T-helper 1 cell treated with Interleukin-12 subunit alpha and Interleukin-12 subunit beta and Interleukin-4 antibody, amounts not matched to agents 30 μg/mL and 1 μg/mL, for 36 hours (primary cell): ENCODE data around the gene CSF3R.
"Not testable (repeated sequence)": the region's sequence is repeated elsewhere in the genome, so short reads cannot be mapped to it uniquely, and the experiment has no call there.

ENCODE experiments used
- H3K27ac Mint-ChIP-seq: one replicate; pipeline ENCODE4 v1.8.0; 2021; ENCODE audit warnings: mild to moderate bottlenecking, mixed read lengths
- H3K27me3 Mint-ChIP-seq: one replicate; pipeline ENCODE4 v1.8.0; 2021; ENCODE audit warnings: low read depth, mixed read lengths
- H3K36me3 Mint-ChIP-seq: one replicate; pipeline ENCODE4 v1.8.0; 2021; ENCODE audit warnings: low read depth, mixed read lengths
- H3K4me1 Mint-ChIP-seq: one replicate; pipeline ENCODE4 v1.8.0; 2021; ENCODE audit warnings: low read depth, mixed read lengths
- H3K4me3 Mint-ChIP-seq: one replicate; pipeline ENCODE4 v1.8.0; 2021; ENCODE audit warnings: mild to moderate bottlenecking, moderate library complexity, mixed read lengths
- H3K9me3 Mint-ChIP-seq: one replicate; pipeline ENCODE4 v1.8.0; 2021; ENCODE audit warnings: mixed read lengths

CSF3R gene

GRCh38 chr1:36503159-36503558 lies 20.4 kb upstream of the CSF3R start:
- no peaks in the 10 kb centered on the region for H3K9me3 Mint-ChIP-seq
- peaks cover 36% of the 10 kb centered on the region for H3K27me3 Mint-ChIP-seq

GRCh38 chr1:36502616-36503015 lies 19.9 kb upstream of the CSF3R start:
- no peak overlapping the region for H3K4me3 Mint-ChIP-seq
- H3K9me3 Mint-ChIP-seq = no peaks in the 10 kb centered on the region
- H3K36me3 Mint-ChIP-seq = no peaks in the 10 kb centered on the region
- H3K27me3 Mint-ChIP-seq = peaks cover 37% of the 10 kb centered on the region
- no peak overlapping the region for H3K27ac Mint-ChIP-seq
- no peaks in the 10 kb centered on the region for H3K4me1 Mint-ChIP-seq

More at GRCh38 chr1:36503159-36503558, 20.4 kb upstream of the CSF3R start:
- H3K4me1 Mint-ChIP-seq = no peaks in the 10 kb centered on the region
- no peaks in the 10 kb centered on the region for H3K36me3 Mint-ChIP-seq
- no peak overlapping the region for H3K27ac Mint-ChIP-seq
- H3K4me3 Mint-ChIP-seq = no peak overlapping the region

- H3K27me3 Mint-ChIP-seq = peaks cover 41% of the 10 kb centered on the region
- not testable (repeated sequence) for H3K4me1 Mint-ChIP-seq, H3K9me3 Mint-ChIP-seq, H3K36me3 Mint-ChIP-seq, H3K4me3 Mint-ChIP-seq, H3K27ac Mint-ChIP-seq
Observed at GRCh38 chr1:36501911-36502310, 19.2 kb upstream of the CSF3R start.

GRCh38 chr1:36497207-36497606 lies 14.5 kb upstream of the CSF3R start:
- peaks cover 21% of the 10 kb centered on the region for H3K27me3 Mint-ChIP-seq
- no peaks in the 10 kb centered on the region for H3K36me3 Mint-ChIP-seq
- H3K4me3 Mint-ChIP-seq = no peak overlapping the region
- no peaks in the 10 kb centered on the region for H3K9me3 Mint-ChIP-seq
- H3K27ac Mint-ChIP-seq = no peak overlapping the region
- no peaks in the 10 kb centered on the region for H3K4me1 Mint-ChIP-seq

- Mint-ChIP-seq H3K27me3 (peaks cover 20% of the 10 kb centered on the region), H3K4me1 (no peaks in the 10 kb centered on the region), H3K9me3 (no peaks in the 10 kb centered on the region), H3K27ac (no peak overlapping the region), H3K36me3 (no peaks in the 10 kb centered on the region), H3K4me3 (no peak overlapping the region)
Observed at GRCh38 chr1:36494971-36495370, 12.3 kb upstream of the CSF3R start.

GRCh38 chr1:36493524-36493923 lies 10.8 kb upstream of the CSF3R start:
- Mint-ChIP-seq H3K36me3 (no peaks in the 10 kb centered on the region), H3K27ac (no peak overlapping the region), H3K4me1 (no peaks in the 10 kb centered on the region), H3K9me3 (no peaks in the 10 kb centered on the region), H3K27me3 (peaks cover 20% of the 10 kb centered on the region), H3K4me3 (no peak overlapping the region)

- H3K4me3 Mint-ChIP-seq = no peak overlapping the region
- no peaks in the 10 kb centered on the region for H3K4me1 Mint-ChIP-seq
- no peaks in the 10 kb centered on the region for H3K9me3 Mint-ChIP-seq
- no peak overlapping the region for H3K27ac Mint-ChIP-seq
- H3K27me3 Mint-ChIP-seq = peaks cover 15% of the 10 kb centered on the region
- H3K36me3 Mint-ChIP-seq = no peaks in the 10 kb centered on the region
Observed at GRCh38 chr1:36492491-36492890, 9.8 kb upstream of the CSF3R start.

- H3K4me1 Mint-ChIP-seq, H3K36me3 Mint-ChIP-seq, H3K9me3 Mint-ChIP-seq, H3K27ac Mint-ChIP-seq, H3K4me3 Mint-ChIP-seq: not testable (repeated sequence)
- peaks cover 18% of the 10 kb centered on the region for H3K27me3 Mint-ChIP-seq
Observed at GRCh38 chr1:36489258-36490051, 6.7 kb upstream of the CSF3R start.

GRCh38 chr1:36487906-36488305 lies 5.2 kb upstream of the CSF3R start:
- peaks cover 7% of the 10 kb centered on the region for H3K4me1 Mint-ChIP-seq
- H3K4me3 Mint-ChIP-seq = no peak overlapping the region
- peaks cover 17% of the 10 kb centered on the region for H3K27me3 Mint-ChIP-seq
- no peaks in the 10 kb centered on the region for H3K9me3 Mint-ChIP-seq
- H3K36me3 Mint-ChIP-seq = no peaks in the 10 kb centered on the region
- no peak overlapping the region for H3K27ac Mint-ChIP-seq

- H3K27me3 Mint-ChIP-seq = peaks cover 17% of the 10 kb centered on the region
- not testable (repeated sequence) for H3K36me3 Mint-ChIP-seq, H3K4me3 Mint-ChIP-seq, H3K9me3 Mint-ChIP-seq, H3K27ac Mint-ChIP-seq, H3K4me1 Mint-ChIP-seq
Observed at GRCh38 chr1:36487336-36487725, 4.6 kb upstream of the CSF3R start.

GRCh38 chr1:36486439-36487335 lies 4.0 kb upstream of the CSF3R start:
- peaks cover 15% of the 10 kb centered on the region for H3K4me1 Mint-ChIP-seq
- no peak overlapping the region for H3K4me3 Mint-ChIP-seq
- H3K9me3 Mint-ChIP-seq = no peaks in the 10 kb centered on the region
- H3K27ac Mint-ChIP-seq = no peak overlapping the region
- H3K27me3 Mint-ChIP-seq = peaks cover 17% of the 10 kb centered on the region
- no peaks in the 10 kb centered on the region for H3K36me3 Mint-ChIP-seq

- Mint-ChIP-seq H3K27ac (no peak overlapping the region), H3K4me3 (no peak overlapping the region), H3K9me3 (no peaks in the 10 kb centered on the region), H3K4me1 (peaks cover 16% of the 10 kb centered on the region), H3K27me3 (peaks cover 15% of the 10 kb centered on the region), H3K36me3 (no peaks in the 10 kb centered on the region)
Observed at GRCh38 chr1:36486093-36486438, 3.4 kb upstream of the CSF3R start.

- no peaks in the 10 kb centered on the region for H3K36me3 Mint-ChIP-seq
- peaks cover 23% of the 10 kb centered on the region for H3K4me1 Mint-ChIP-seq
- H3K27ac Mint-ChIP-seq = no peak overlapping the region
- H3K27me3 Mint-ChIP-seq = peaks cover 12% of the 10 kb centered on the region
- no peaks in the 10 kb centered on the region for H3K9me3 Mint-ChIP-seq
- no peak overlapping the region for H3K4me3 Mint-ChIP-seq
Observed at GRCh38 chr1:36484099-36484498, 1.4 kb upstream of the CSF3R start.

- H3K27ac Mint-ChIP-seq = peak overlapping the region; percentile 84
- peak overlapping the region; percentile 78 for H3K4me3 Mint-ChIP-seq
- H3K9me3 Mint-ChIP-seq = no peaks in the 10 kb centered on the region
- H3K4me1 Mint-ChIP-seq = peaks cover 23% of the 10 kb centered on the region
- no peaks in the 10 kb centered on the region for H3K36me3 Mint-ChIP-seq
- H3K27me3 Mint-ChIP-seq = peaks cover 12% of the 10 kb centered on the region
Observed at GRCh38 chr1:36481771-36482723, 666 bp downstream of the CSF3R start.
